DMS114 treated with DMSO at 0.1 percent for 48 hours (cell line): ENCODE measurements around the gene TCF12.
"Not testable (repeated sequence)": the region's sequence is repeated elsewhere in the genome, so short reads cannot be mapped to it uniquely, and the experiment has no call there.

Experiments used
- DNase-seq: peaks from one replicate; lab custom pipeline; 2025; ENCODE audit not compliant: unreplicated experiment; lab: John Stamatoyannopoulos, UW

TCF12 gene

DNA sequence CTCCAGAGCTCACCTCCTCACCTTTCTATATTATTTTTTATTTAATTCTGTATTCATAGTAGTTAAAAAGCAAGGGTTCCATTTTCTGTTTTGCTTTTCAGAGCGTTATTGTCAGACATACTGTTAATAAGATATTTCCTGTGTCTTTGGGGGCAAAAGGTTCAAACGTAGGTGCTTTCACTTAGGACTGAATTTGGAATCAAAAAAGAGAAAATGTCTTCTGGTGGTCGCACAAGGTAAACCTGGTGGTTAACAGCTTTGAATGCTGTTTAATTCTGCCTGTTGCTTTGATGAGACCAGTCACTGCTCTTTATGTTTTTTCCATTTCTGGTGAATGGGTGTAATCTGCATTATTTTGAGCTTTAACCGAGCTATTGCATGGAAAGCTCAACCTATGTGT lies 212.5 kb downstream of the TCF12 start:
- DNase-seq, result no peak

DNA sequence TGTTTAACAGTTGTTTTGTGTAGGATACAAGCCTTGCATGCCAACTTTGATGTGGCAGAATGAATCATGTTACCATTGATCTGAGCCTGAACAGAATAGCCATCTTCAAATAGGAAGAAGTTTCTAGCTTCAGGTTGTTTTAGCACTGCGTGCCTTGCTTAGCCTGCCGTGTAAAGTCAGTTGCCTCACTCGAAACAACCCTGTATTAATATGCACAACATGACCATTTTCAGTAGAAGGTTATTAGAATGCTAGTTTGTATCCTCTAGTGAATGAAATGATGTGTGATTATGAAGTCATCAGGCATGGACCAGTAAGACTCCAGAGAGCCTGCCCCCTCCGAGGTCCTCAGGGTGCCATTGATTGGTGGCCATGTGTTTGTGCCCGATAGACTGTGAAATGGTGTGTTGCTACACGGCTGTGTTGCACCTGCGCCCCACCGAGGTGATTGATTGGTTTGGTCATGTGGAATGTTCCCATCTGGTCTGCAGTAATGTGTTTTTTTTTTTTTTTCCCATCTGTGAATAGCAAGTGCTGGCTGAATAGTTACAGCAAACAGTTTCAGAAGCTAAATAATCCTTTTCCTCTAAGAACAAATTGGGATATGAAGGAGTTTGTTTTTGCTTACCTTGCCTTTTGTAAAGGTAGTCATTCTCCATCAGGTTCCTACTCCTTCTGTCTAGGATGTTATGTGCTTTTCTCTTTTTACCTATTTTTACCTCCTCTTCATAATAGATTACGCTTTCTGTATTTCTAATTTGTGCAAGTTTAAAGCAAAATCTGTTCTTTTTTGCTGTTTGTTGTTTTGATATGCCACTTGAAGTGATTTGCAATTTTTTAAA lies 214.9 kb downstream of the TCF12 start:
- no peak for DNase-seq

DNA sequence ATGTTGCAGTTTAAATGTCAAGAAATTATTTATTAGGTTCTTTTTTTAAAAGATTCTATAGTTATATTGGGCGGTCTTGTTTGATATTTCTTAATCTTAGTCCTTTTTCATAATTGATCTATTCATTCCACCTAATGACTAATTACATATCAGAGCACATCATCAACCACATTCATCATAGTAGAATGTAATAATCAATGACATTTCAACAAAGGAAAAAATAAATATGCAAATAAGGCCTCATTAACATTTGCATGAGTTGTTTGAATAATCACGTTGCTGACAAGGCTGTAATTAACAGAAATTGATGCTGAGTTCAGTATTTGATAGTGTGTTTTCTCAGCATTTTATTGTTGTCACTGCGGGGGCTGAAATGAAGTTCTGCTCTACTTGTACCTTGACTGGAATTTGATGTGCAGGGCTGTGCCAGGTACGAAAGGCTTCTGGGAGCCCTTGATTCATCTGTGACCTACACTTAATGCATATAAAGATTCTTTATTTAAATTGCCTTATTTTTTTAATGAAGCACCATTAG lies 215.7 kb downstream of the TCF12 start:
- DNase-seq, result no peak

DNA sequence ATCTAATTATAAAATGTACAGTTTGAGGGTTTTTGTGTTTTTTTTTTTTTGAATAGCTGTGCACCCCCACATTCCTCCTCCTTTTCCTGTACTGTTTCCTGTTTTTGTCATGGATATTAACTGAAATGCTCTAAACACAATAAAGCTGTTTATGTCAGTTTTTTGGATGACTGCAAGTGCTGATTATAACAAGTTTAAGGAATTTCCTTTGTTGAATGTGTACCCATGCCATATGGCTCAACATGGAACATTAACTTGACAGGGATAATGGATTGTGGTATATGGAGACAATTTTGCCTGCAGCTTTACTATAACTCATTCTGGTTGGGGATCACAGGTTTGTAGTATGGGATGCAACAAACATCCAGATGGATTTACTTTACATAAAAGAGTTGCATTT lies 216.4 kb downstream of the TCF12 start:
- DNase-seq, result peak; percentile 64

DNA sequence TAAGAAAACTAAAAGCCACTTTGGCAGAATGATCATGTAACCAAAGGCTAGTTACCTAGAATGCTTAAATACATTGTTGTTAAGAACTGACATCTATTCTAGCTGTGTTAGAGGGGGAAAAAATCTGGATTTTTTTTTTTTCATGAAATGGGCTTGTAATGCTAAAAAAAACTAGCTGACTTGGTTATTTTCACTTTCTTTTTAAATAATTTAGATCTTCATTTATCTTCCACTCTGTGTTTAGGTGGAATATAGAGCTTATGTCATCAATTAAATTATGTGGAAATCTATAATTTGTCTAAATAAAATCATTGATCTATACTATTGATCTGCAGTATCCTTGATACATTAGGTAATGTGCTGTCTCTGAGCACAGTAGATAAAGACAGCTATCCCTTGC lies 217.4 kb downstream of the TCF12 start:
- no peak for DNase-seq

DNA sequence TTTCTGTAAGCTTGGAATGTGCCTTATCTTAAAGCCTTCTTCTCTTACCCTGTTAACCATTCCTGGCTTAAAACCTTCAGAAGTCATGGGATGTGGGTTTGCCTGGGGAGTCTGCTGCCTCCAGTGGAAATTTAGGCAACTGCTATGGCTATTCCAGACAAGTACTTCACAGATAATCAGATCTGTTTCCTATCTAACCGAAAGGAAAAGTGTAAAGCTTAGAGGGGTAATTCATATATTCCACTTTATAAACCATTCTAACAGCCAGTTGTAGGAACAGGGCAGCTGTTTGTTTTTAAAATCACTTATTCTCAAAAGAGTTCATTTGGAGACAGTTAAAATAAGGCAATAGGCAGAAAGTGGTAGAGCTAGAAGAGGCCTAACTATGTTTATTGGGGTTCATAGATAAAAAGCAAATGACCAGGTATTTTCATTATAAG lies 219.9 kb downstream of the TCF12 start:
- peak; percentile 58 for DNase-seq

DNA sequence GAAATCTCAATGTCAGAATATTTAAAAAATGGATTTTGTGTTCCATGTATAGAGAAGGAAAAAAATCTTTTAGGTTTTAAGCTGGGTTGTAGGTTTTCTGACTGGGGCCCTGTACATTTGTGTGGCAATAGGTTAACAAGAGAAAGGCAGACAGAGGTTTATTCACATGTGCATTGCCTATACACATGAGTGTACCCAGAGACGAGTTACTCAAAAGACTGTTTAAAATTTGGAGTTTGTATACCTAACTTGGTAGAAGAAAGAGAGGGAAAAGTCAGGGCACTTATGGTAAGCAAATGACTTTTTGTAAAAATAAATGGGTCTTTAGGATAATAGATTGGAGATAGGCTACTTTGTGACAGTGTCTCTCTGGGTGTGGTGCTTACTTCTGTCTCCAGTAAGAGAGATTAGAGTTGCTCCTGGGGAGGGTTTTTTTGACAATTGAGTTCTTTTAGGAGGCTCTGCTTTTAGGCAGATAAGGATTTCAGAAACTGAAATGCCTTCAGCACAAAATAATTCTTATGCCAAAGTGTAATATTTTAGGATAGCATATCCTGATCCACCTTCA lies 225.2 kb downstream of the TCF12 start:
- no peak for DNase-seq

DNA sequence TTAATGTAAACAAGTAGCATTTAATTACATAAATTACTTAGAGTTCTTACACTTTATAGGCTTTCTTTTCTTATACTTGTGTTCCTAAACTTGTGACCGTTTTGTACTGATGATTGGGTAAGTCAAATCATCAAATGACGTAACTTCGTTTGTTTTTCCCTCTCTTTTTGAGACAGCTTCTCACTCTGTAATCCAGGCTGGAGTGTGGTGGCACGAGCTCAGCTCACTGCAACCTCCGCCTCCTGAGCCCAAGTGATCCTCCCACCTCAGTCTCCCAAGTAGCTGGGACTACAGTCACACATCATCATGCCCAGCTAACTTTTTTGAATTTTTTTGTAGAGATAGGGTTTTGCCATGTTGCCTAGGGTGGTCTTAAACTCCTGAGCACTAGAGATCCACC lies 226.0 kb downstream of the TCF12 start:
- no peak for DNase-seq

DNA sequence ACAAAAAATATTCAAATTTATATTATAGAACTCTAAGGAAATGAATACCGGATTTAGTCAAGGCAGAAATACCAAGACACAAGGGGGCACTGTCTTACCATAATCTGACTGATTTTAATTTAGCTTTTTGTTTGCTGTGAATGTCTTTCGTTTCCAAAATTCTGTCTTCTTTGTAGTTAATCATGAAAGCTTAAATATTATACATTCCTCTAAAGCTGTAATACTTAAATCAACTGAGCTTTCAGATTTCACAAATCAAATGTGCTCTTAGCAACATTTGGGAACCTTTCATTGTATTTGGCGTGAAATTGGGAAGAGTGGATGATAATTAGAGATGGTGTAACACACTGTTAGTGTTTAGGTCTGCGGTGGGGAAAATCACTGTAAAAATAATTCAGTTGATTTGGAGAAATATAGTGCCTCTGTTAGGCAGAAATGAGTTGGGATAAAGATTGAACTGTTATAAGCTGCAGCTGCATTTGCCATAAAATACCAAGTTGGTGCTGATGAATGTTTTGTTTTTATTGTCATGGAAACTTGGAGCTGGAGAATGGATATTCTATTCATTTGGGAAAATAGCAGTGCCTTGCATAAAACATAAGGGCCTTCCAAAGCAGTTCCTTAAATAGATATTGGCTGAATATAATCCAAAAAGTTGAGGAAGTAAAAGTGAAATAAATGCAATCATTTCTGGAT lies 228.2 kb downstream of the TCF12 start:
- DNase-seq, result peak; percentile 64

DNA sequence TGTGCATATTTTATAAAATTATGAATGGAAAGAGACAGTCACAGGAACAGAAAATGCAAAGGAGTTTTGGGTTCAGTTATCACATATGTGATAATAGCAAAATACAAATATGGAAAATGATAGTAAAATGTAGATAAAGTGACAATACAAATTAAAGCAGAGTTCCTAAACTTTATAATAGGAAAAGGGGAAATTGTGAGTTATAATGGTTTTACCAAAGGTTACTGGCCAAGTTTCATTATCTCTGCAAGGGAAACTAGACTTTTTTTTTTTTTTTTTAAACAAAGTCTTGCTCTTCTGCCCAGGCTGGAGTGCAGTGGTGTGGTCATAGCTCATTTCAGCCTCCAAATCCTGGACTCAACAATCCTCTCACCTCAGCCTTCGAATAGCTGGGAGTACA lies 229.2 kb downstream of the TCF12 start:
- DNase-seq, result no peak

DNA sequence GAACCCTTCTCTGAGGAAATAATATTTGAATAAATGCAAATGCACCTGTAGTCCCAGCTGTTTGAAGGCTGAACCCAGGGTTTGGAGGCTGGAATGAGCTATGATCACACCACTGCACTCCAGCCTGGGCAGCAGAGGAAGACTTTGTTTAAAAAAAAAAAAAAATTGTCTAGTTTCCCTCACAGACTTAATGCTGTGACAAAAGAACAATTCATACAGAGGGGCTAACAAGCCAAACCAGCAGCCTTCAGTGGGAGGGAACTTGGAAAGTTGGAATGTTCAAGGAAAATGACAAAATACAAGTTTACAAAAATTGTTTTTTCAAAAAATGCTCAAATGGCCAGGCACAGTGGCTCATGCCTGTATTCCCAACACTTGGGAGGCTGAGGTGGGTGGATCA lies 229.8 kb downstream of the TCF12 start:
- DNase-seq, result no peak

DNA sequence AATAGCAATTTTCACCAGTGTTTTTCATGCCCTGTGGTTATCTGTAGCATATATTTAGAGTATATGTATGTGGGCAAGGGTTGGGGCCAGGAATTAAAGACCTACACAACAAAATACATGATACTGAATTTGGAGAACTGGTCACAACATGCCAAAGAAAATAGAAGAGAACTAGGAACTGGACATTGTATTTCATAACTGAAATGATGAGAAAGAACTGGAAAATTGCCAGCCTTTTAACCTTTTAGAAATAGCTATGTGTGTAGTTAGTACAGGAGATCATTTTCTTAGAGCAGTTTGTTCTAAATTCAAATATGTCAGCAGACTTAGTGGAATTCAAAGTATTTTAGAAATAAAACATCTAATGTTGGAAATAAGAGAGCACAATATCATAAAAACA lies 230.8 kb downstream of the TCF12 start:
- DNase-seq, result no peak

DNA sequence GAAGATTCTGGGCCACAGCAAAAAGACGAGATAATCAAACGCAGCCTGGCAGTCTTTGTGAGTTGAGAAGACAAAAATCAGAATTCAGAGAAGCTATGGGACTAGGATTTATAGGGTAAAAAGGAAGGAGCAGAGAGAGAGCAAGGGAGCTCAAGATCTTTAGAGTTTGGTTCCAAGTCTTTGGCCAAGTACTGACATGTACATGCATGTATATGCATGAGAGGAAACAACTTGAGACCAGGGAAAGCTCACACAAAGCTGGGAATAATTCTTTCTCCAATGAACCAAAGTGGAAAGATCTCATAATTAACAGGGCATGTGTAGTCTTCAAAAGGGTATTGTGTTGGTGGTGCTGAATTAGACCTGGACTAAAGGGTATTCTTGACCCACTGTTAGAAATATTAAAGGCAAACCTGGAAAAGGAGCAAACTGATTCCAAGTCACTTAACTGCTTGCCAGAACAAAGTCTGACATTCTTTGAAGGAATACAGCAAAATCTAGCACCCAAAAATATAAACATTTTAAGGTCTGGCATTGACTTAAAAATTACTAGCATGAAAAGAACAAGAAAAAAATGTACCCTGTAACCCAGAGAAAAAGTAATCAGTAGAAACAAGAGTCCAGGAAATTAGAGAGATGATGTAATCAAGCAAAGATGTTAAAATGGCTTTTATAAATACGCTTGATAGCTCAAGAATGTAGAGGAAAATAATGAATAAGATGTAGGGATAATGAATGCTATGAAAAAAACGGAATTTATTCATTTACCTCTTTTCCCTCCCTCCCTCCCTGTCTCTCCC lies 231.8 kb downstream of the TCF12 start:
- DNase-seq, result no peak

DNA sequence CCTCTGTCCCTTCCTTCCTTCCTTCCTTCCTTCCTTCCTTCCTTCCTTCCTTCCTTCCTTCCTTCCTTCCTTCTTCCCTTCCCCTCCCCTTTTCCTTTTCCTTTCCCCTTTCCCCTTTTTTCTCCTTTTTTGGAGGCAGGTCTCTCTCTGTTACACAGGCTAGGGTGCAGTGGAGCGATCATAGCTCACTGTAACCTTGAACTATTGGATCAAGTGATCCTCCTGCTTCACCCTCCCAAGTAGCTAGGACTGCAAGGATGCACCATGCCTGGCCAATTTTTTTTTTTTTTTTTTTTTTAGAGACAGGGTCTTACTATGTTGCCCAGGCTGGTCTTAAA lies 232.4 kb downstream of the TCF12 start:
- not testable (repeated sequence) for DNase-seq

DNA sequence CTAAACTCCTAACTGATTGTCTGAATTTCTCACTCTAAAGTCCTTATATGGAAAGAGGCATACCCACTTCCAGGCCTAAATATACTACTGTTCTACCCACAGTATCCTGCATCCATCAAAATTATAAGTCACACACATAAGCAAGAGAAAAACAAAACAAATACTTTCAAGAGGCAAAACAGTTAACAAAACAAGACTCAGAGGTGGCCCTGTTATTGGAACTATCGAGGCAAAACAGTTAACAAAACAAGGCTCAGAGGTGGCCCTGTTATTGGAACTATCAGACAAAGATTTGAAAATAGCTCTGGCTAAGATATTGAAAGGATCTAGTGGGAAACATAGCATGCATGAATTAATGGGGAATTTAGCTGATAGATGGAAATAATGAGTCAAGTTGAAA lies 233.7 kb downstream of the TCF12 start:
- DNase-seq, result no peak

DNA sequence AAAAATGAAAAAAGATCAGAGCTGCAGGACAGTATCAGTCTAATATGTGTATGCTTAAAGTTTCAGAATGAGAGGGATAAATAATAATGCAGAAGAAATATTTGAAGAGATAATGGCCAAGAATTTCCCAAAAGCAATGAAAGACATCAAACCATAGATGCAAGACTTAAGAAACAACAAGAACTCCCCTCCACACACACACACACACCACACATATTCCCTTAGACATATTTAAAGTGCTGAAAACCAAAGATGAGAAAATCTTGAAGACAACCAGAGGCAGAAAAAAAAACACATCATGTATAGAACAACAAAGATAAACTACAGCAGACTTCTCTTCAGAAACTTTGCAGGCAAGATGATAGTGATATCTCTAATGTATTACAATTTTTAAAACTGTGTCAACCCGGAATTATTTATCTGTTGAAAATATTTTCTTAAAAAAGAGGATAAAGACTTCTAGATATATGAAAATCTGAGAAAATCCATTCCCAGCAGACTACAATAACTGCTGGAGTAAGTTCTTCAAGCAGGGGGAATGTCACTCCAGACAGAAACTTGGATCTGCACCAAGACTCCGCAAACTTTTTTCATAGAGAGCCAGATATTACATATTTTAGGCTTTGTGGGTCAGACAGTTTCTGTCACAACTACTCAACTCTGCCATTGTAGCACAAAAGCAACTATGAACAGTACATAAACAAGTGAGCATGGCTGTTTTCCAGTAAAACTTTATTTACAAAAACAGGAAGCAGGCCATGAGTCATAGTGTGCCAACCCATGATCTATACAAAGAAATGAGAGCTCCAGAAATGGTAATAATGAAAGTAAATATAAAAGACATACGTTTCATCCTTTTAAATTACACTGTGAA lies 234.5 kb downstream of the TCF12 start:
- DNase-seq, result no peak

DNA sequence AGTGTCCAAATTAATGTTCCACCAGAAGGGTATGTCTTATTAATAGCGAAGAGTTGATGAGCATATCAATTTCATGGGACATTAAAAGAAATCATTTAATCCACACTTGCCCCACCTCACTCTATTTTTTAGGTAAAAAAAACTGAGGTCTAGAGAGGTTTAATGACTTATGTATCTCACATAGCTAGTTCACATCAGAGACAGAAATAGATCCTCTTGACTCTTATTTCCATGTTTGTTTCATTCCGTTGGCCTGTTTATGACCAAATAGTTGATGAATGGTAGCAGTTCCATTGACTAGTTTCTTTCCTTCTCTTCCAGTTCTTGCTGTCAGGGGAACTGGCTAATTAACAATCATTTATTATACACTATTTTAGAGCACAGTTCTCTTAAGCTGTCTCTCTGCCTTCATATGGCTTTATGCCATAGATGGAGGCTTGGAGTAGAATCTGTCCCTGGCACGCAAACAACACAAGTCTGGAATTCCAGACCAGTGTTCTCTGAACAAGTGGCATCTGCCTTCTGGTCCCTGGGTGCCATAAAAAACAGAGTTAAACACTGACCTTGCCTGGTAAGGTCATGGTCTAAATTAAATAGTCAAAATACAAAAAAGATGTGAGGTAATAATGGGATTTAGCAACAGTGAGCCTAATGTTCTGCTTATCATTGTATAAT lies 237.9 kb downstream of the TCF12 start:
- no peak for DNase-seq

DNA sequence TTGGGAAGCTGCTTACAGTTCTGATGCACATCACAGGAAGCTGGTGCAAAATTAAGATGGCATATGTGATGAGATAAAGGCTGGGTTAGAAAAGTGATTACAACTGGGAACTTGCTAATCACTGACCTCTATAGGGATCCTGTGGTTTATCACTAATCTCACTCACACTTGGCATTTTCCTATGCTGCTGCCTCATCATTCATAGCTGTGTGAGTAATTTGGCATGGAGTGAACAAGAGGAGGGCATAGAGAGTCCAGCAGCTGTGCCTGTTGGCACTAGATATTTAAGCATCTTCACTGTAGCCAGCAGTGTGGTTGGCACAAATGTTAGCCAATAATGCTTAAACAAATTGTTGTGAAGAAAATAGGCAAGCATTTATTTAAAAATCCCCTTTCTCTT lies 240.1 kb downstream of the TCF12 start:
- DNase-seq, result no peak

DNA sequence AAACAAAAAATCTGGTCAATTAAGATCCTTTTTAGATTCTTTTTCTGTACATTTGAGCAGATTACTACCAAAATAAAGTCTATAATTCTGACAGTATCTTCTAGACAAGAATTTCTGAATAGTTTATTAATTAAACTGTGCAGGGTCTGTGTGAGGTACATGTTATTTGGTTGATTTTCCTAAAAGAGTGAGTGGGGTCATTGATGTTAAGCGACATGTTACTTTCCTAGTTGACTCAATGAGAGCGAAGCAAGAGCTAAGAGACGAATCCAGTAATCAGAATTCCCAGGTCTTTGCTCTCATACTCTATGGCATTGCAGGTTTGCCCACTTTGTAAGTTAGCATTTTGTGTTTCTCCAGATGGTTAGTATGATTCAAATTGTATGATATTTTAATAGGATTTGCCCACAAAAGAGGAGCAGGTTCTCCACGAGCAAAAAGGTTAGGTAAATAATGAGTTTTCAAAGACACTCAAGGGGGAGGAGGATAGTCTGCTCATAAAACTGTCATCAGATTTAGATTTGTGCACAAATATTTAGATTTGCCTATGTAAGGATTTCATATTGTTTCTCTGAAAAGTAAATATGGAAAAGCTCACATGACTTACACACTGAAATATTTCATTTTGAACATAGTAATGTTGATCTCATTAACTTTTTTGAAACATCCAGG lies 240.7 kb downstream of the TCF12 start:
- DNase-seq, result no peak
